Measurements from ENCODE around the gene TXN. TPM values are rescaled to one million over a fixed set of nuclear protein-coding genes. Genes with fewer than 3 reads are reported as not detected.

TXN gene
- total RNA-seq, 1 experiment from 2014 or later: 375 TPM

- H3K27me3 ChIP-seq: no peaks in the 10 kb centered on the region
- H3K36me3 ChIP-seq: peaks cover 44% of the 10 kb centered on the region
- H3K4me1 ChIP-seq: 0 out of 2 replicates have a peak, but pooled peaks cover 4% of the 10 kb centered on the region
- no peaks in the 10 kb centered on the region for H3K9me3 ChIP-seq (replicated peaks)
- H3K27ac ChIP-seq: no peak overlapping the region
- no peak overlapping the region for H3K4me3 ChIP-seq
- DNase-seq: no peak
These were observed 5.1 kb downstream of the TXN start for GRCh38 chr9:110251212-110251611.

GRCh38 chr9:110249603-110250002 is 6.7 kb downstream of the TXN start:
- Histone ChIP-seq H3K4me3 (no peak overlapping the region), H3K9me3 (replicated peaks) (no peaks in the 10 kb centered on the region), H3K4me1 (0 out of 2 replicates have a peak, but pooled peaks cover 2% of the 10 kb centered on the region), H3K27ac (no peak overlapping the region), H3K36me3 (peaks cover 57% of the 10 kb centered on the region), H3K27me3 (no peaks in the 10 kb centered on the region)
- DNase-seq: no peak

- H3K36me3 ChIP-seq: peaks cover 69% of the 10 kb centered on the region
- H3K9me3 ChIP-seq (replicated peaks): no peaks in the 10 kb centered on the region
- H3K4me3 ChIP-seq: no peak overlapping the region
- H3K27ac ChIP-seq: no peak overlapping the region
- no peaks in the 10 kb centered on the region for H3K27me3 ChIP-seq
- no peak for DNase-seq
- no peaks in the 10 kb centered on the region for H3K4me1 ChIP-seq
These were observed 7.9 kb downstream of the TXN start for GRCh38 chr9:110248361-110248760.

- Histone ChIP-seq H3K9me3 (replicated peaks) (no peaks in the 10 kb centered on the region), H3K27me3 (no peaks in the 10 kb centered on the region), H3K4me1 (no peaks in the 10 kb centered on the region), H3K4me3 (no peak overlapping the region), H3K36me3 (peaks cover 85% of the 10 kb centered on the region), H3K27ac (no peak overlapping the region)
- no peak for DNase-seq
These were observed 10.1 kb downstream of the TXN start for GRCh38 chr9:110246214-110246613.

- H3K36me3 ChIP-seq: peaks cover 69% of the 10 kb centered on the region
- no peak for DNase-seq
- no peaks in the 10 kb centered on the region for H3K9me3 ChIP-seq (replicated peaks)
- no peak overlapping the region for H3K4me3 ChIP-seq
- H3K27me3 ChIP-seq: no peaks in the 10 kb centered on the region
- H3K4me1 ChIP-seq: no peaks in the 10 kb centered on the region
- H3K27ac ChIP-seq: no peak overlapping the region
These were observed 11.7 kb downstream of the TXN start for GRCh38 chr9:110244616-110245015.

DNA sequence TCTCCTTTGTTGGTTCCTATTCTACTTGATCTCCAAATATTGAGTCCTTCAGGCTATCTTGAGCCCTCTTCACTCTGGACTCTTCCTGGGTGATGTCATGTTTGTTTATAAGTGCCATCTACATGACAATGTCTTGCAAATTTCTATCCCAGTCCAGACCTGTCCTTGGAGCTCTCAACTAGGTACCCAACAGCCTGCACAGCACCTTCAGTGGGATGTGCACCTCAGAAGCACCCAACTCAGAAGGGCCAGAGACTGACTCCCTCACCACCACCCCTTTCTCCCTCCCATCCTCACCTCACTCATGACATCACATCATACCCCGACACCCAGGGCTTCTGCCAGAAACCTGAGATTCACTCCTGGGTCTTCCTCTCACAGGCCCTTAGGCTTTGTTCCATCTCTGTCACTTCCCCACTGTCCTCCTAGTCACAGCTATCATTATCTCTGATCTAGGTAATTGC is 14.4 kb downstream of the TXN start:
- H3K4me3 ChIP-seq: no peak overlapping the region
- peaks cover 48% of the 10 kb centered on the region for H3K36me3 ChIP-seq
- no peaks in the 10 kb centered on the region for H3K4me1 ChIP-seq
- no peak overlapping the region for H3K27ac ChIP-seq
- H3K27me3 ChIP-seq: no peaks in the 10 kb centered on the region
- H3K9me3 ChIP-seq (replicated peaks): no peaks in the 10 kb centered on the region
- no peak for DNase-seq

- Histone ChIP-seq H3K9me3 (replicated peaks) (no peaks in the 10 kb centered on the region), H3K4me3 (no peak overlapping the region), H3K4me1 (no peaks in the 10 kb centered on the region), H3K36me3 (peaks cover 43% of the 10 kb centered on the region), H3K27me3 (no peaks in the 10 kb centered on the region), H3K27ac (no peak overlapping the region)
- DNase-seq: no peak
These were observed 14.9 kb downstream of the TXN start for GRCh38 chr9:110241260-110241857.

DNA sequence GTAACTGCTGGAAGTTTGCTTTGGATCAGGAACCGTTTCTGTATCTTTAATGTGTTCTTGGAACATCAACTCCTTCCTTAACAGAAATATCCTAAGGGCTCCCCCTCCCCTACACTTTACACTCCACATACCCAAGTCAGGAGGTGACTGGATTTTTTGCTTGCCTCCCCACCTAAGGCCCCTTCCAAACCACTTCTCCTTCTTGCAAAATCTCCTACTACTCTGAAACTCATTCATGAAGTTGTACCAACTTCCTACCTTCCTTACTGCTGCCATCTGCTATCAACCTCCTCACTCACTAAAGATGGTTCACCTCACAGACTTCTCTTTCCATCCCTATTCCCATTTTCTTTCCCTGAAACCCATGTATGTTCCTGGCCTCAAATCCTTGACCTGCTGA is 16.1 kb downstream of the TXN start:
- peaks cover 34% of the 10 kb centered on the region for H3K36me3 ChIP-seq
- no peak for DNase-seq
- H3K4me1 ChIP-seq: no peaks in the 10 kb centered on the region

DNA sequence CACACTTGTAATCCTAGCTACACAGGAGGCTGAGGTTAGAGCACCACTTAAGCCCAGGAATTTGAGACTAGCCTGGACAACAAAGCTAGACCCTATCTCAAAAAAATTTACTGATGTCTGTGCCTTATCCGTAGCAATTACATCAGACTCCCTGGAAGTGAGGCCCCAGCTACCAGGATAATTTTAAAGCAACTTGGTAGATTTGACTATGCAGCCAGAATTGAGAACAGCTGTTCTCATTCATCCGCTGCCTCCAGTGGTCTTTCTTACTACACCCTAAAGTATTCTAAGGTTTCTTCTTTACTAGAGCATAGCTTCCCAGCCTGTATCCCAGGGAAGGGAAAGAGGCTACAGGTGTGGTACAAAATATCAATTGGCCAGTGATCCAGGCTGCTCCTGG is 28.0 kb downstream of the TXN start:
- no peak overlapping the region for H3K4me3 ChIP-seq
- DNase-seq: peak in 1 of 2 experiments; percentile 32
- H3K27ac ChIP-seq: no peak overlapping the region
- H3K36me3 ChIP-seq: no peaks in the 10 kb centered on the region
- no peaks in the 10 kb centered on the region for H3K27me3 ChIP-seq
- no peaks in the 10 kb centered on the region for H3K4me1 ChIP-seq
- H3K9me3 ChIP-seq (replicated peaks): no peaks in the 10 kb centered on the region

More for the DNA sequence above, 16.1 kb downstream of the TXN start:
- H3K9me3 ChIP-seq (replicated peaks): no peaks in the 10 kb centered on the region
- no peaks in the 10 kb centered on the region for H3K27me3 ChIP-seq
- no peak overlapping the region for H3K27ac ChIP-seq
- H3K4me3 ChIP-seq: no peak overlapping the region

- no peaks in the 10 kb centered on the region for H3K9me3 ChIP-seq (replicated peaks)
- no peaks in the 10 kb centered on the region for H3K36me3 ChIP-seq
- H3K27me3 ChIP-seq: no peaks in the 10 kb centered on the region
- H3K27ac ChIP-seq: no peak overlapping the region
- no peak overlapping the region for H3K4me3 ChIP-seq
- H3K4me1 ChIP-seq: no peaks in the 10 kb centered on the region
- DNase-seq: no peak
These were observed 31.7 kb downstream of the TXN start for GRCh38 chr9:110224583-110224982.

DNA sequence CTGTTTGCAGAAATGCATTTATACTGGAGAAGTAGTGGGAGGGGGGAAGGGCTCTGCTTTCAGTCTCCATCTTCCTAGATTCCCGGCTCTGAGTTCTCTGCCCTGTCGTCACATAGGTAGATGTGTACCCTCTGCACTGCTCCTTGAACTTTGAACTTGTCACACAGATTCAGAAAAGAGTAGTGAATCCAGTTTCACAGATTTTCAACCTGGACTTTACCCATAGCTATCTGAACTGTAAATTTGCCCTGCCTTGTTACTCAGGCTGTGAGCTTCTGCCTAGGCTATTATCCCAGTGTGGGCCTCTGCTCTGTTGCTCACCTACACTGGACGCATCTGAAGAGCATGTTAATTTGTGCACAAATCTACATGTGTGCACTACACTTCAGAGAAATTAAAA is 35.5 kb downstream of the TXN start:
- no peak for DNase-seq

GRCh38 chr9:110217656-110218099 is 38.6 kb downstream of the TXN start:
- no peak overlapping the region for H3K27ac ChIP-seq
- peak in 1 of 2 experiments; percentile 63 for DNase-seq
- no peaks in the 10 kb centered on the region for H3K27me3 ChIP-seq
- H3K9me3 ChIP-seq (replicated peaks): no peaks in the 10 kb centered on the region
- H3K36me3 ChIP-seq: no peaks in the 10 kb centered on the region
- H3K4me1 ChIP-seq: no peaks in the 10 kb centered on the region
- no peak overlapping the region for H3K4me3 ChIP-seq

More for the DNA sequence above, 35.5 kb downstream of the TXN start:
- H3K27me3 ChIP-seq: no peaks in the 10 kb centered on the region
- H3K27ac ChIP-seq: no peak overlapping the region
- H3K36me3 ChIP-seq: no peaks in the 10 kb centered on the region
- no peak overlapping the region for H3K4me3 ChIP-seq
- no peaks in the 10 kb centered on the region for H3K9me3 ChIP-seq (replicated peaks)
- H3K4me1 ChIP-seq: no peaks in the 10 kb centered on the region

DNA sequence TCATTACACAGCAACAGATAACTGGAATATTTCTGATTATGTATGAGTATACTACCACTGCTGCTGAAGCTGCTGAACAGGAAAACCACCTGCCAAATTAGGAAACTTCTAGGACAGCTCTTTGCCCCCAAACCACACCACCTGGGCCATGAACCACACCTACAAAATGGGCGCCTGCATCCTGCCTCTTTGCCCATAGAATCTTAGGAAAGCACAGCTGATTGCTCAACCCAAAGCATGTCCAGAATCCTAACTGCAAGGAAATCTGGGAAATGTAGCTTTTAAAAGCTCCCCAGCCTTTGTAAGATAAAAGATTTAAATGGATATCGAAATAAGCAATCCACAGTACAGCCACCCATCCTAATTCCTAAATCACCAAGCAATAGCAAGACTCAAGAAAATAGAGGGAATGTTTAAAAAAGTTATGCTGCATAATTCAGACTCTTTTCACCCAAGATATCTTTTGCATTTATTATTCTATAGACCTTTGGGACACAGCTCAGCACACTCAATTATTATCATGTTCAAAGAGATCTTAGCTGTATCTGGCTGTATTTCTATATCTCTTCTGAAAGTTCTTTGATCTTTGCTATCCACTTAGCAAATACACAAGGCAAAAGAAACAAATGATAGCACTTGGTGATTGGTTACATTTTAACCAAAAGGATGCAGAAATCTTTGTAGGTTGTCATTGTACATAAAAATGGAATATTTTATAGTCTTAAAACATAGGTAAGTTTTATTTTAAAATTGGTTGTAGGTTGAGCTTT is 41.5 kb downstream of the TXN start:
- no peaks in the 10 kb centered on the region for H3K9me3 ChIP-seq (replicated peaks)
- no peaks in the 10 kb centered on the region for H3K4me1 ChIP-seq
- H3K27me3 ChIP-seq: no peaks in the 10 kb centered on the region
- H3K4me3 ChIP-seq: no peak overlapping the region
- no peak overlapping the region for H3K27ac ChIP-seq
- DNase-seq: no peak
- no peaks in the 10 kb centered on the region for H3K36me3 ChIP-seq

GRCh38 chr9:110214090-110214489 is 42.2 kb downstream of the TXN start:
- no peak for DNase-seq
- no peak overlapping the region for H3K4me3 ChIP-seq
- no peaks in the 10 kb centered on the region for H3K4me1 ChIP-seq
- H3K9me3 ChIP-seq (replicated peaks): no peaks in the 10 kb centered on the region
- H3K36me3 ChIP-seq: no peaks in the 10 kb centered on the region
- no peak overlapping the region for H3K27ac ChIP-seq
- H3K27me3 ChIP-seq: no peaks in the 10 kb centered on the region

DNA sequence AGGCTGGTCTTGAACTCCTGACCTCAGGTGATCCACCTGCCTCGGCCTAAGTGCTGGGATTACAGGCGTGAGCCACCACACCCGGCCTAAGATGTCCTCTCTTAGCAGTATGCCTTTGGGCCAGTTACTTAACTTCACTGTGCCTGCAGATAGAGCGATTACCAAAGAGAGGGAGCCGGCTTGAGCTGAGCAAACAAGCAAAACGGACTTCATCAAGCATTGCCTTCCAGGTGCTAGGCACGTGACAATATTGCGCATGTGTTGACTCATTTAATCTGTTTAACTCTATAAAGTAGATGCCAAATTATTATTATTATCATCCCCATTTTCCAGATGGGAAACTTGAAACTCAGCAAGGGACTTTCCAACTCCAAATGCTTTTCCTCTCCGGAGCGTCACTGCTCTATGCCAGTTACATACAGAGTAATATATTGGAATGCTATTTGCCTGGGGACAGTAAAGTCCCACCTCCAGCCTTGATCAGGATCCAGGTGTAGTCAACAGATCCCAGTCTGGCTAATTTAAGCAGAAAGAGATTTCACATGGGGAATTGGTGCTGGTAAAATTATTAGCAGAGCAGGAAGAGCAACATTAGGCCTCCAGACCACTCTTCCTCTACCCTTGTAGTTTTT is 42.8 kb downstream of the TXN start:
- Histone ChIP-seq H3K4me3 (no peak overlapping the region), H3K9me3 (replicated peaks) (no peaks in the 10 kb centered on the region), H3K27ac (no peak overlapping the region), H3K4me1 (no peaks in the 10 kb centered on the region), H3K27me3 (no peaks in the 10 kb centered on the region), H3K36me3 (no peaks in the 10 kb centered on the region)
- no peak for DNase-seq
